K562 (cell line): ENCODE measurements around the gene PRPH2. TPM values are rescaled to one million over a fixed set of nuclear protein-coding genes. Genes with fewer than 3 reads are reported as not detected.
A peak's percentile ranks its signal among the peaks of the same experiment; 100 is the strongest.

ENCODE experiments used
- ARHGAP35 ChIP-seq: fragments of 450-650 bp; IDR thresholded peaks from 2 replicates; pipeline ENCODE4 v1.6.1; 2018; ENCODE audit not compliant: partially characterized antibody
- BACH1 ChIP-seq: fragments of 200-800 bp; sonication (Bioruptor generic); IDR thresholded peaks from 2 replicates; pipeline ENCODE4 v1.6.1; 2016; ENCODE audit warnings: missing genetic modification characterization, missing compliant biosample characterization
- DIDO1 ChIP-seq: fragments of 450-650 bp; IDR thresholded peaks from 2 replicates; pipeline ENCODE4 v1.6.1; 2016; ENCODE audit warnings: low read depth, missing biosample characterization, missing genetic modification characterization
- GABPB1 ChIP-seq: sonication (generic); formaldehyde crosslinking; IDR thresholded peaks from 2 replicates; pipeline ENCODE4 v1.8.0; 2022; ENCODE audit warnings: mild to moderate bottlenecking, missing genetic modification reagents
- HDAC8 ChIP-seq: fragments of 450-650 bp; IDR thresholded peaks from 2 replicates; pipeline ENCODE4 v1.6.1; 2016; ENCODE audit warnings: mild to moderate bottlenecking, missing genetic modification characterization, moderate library complexity, missing compliant biosample characterization
- HMG20A ChIP-seq: fragments of 450-650 bp; formaldehyde crosslinking; conservative IDR thresholded peaks from 2 replicates; pipeline ENCODE4 v1.4.0; 2020; ENCODE audit warnings: mild to moderate bottlenecking, mixed read lengths
- MLX ChIP-seq, 2 experiments: fragments of 450-650 bp in 1 of 2; sonication (generic) in 1 of 2; formaldehyde crosslinking; conservative IDR thresholded peaks; 2 replicates each; pipeline versions ENCODE4 v1.4.0 to v1.8.1; 2020 to 2022; ENCODE audit warnings: mild to moderate bottlenecking in 1 of 2, missing genetic modification reagents in 1 of 2
- MTA1 ChIP-seq: fragments of 450-650 bp; IDR thresholded peaks from 2 replicates; pipeline ENCODE4 v1.6.1; 2017; ENCODE audit warnings: borderline replicate concordance
- NFIC ChIP-seq: fragments of 450-650 bp; IDR thresholded peaks from 2 replicates; pipeline ENCODE4 v1.6.1; 2017; ENCODE audit warnings: mild to moderate bottlenecking, inconsistent platforms
- RBBP5 ChIP-seq: fragments of 200-600 bp; sonication (generic); IDR thresholded peaks from 2 replicates; pipeline ENCODE4 v1.6.1; 2012; ENCODE audit warnings: borderline replicate concordance, mild to moderate bottlenecking, low read length, control low read depth, inconsistent platforms; ENCODE audit not compliant: insufficient read depth, poor library complexity, severe bottlenecking
- RBFOX2 ChIP-seq: fragments of 200-400 bp; formaldehyde crosslinking; IDR thresholded peaks from 2 replicates; pipeline ENCODE4 v1.6.1; 2017; ENCODE audit warnings: low read depth, mild to moderate bottlenecking, low read length, moderate library complexity
- RBM39 ChIP-seq: fragments of 200-400 bp; formaldehyde crosslinking; optimal IDR thresholded peaks from 2 replicates; pipeline ENCODE3; 2018; ENCODE audit warnings: low read depth, low read length
- TFE3 ChIP-seq: fragments of 450-650 bp; formaldehyde crosslinking; IDR thresholded peaks from 2 replicates; pipeline ENCODE4 v1.4.0; 2020; ENCODE audit warnings: mild to moderate bottlenecking, mixed read lengths
- ZBTB17 ChIP-seq: fragments of 450-650 bp; formaldehyde crosslinking; IDR thresholded peaks from 2 replicates; pipeline ENCODE4 v1.4.0; 2020; ENCODE audit warnings: mild to moderate bottlenecking
- ZNF134 ChIP-seq: fragments of 250-450 bp; sonication (Bioruptor Pico); conservative IDR thresholded peaks from 2 replicates; pipeline ENCODE4 v1.4.0; 2020
- ZNF143 ChIP-seq: sonication (generic); formaldehyde crosslinking; IDR thresholded peaks from 2 replicates; pipeline ENCODE4 v1.9.0; 2022; ENCODE audit warnings: mild to moderate bottlenecking, missing genetic modification reagents
- ZNF431 ChIP-seq: sonication (generic); formaldehyde crosslinking; IDR thresholded peaks from 2 replicates; pipeline ENCODE4 v1.8.0; 2022; ENCODE audit warnings: mild to moderate bottlenecking, missing genetic modification reagents
- ZNF436 ChIP-seq: fragments of 250-450, 450-650 bp; sonication (Bioruptor Pico); formaldehyde crosslinking; IDR thresholded peaks from 2 replicates; pipeline ENCODE4 v1.7.0; 2020; ENCODE audit warnings: mild to moderate bottlenecking
- ZNF76 ChIP-seq: fragments of 250-450 bp; sonication (Bioruptor Pico); IDR thresholded peaks from 2 replicates; pipeline ENCODE4 v1.4.0; 2020; ENCODE audit warnings: mild to moderate bottlenecking, moderate library complexity, borderline replicate concordance
- polyA plus RNA-seq, 8 experiments: library from polyadenylated mRNA; depleted of rRNA in 4 of 8; stranded (reverse) in 5 of 8; unstranded in 3 of 8; fragments of >200 nt; fragmentation: Nextera tagmentation in 2 of 8; fragmentation: Illumina TruSeq in 1 of 8; extraction: Ambion mirVana in 2 of 8; extraction: Trizol in 1 of 8; gene quantifications; 2 replicates each; pipeline versions ENCODE4 v1.2.1 to v1.2.3, GENCODE V29; 2011 to 2014; ENCODE audit warnings: inconsistent platforms in 1 of 8, missing spikeins in 1 of 8
- total RNA-seq, 7 experiments: library from RNA; depleted of rRNA in 6 of 7; stranded (reverse); fragments of >200 nt in 6 of 7; fragmentation: Illumina TruSeq in 2 of 7; extraction: Trizol in 2 of 7; gene quantifications; 2 replicates each; pipeline versions ENCODE4 v1.2.1 to v1.2.3, GENCODE V29; 2011 to 2021; ENCODE audit warnings: low replicate concordance in 1 of 7

PRPH2 gene
- total and polyA plus RNA-seq, 9 of the 15 experiments (the other 6 are each of a cell fraction or from before 2014, with no cell fraction given) = 0.03 to 0.11 (median 0.03) TPM; not detected in 5

GRCh38 chr6:42748203-42748898 is 26.0 kb upstream of the PRPH2 start (continued):
- no peak for TF ChIP-seq HDAC8 (tag)
- TF ChIP-seq RBBP5 = peak; percentile 30
- TF ChIP-seq HMG20A (CRISPR knock-in tag) = no peak
- no peak for TF ChIP-seq ZNF431 (CRISPR knock-in tag)
- no peak for TF ChIP-seq GABPB1
- no peak for TF ChIP-seq TFE3
- no peak for TF ChIP-seq MTA1
- TF ChIP-seq BACH1 (tag) = no peak
- no peak for TF ChIP-seq ZNF134 (CRISPR knock-in tag)
- no peak for TF ChIP-seq RBM39
- TF ChIP-seq RBFOX2 = no peak
- peak; percentile 65 for TF ChIP-seq NFIC
- TF ChIP-seq MLX (CRISPR knock-in tag; conservative IDR thresholded peaks at IDR 0.05) = no peak
- no peak for TF ChIP-seq ZBTB17 (CRISPR knock-in tag)
- TF ChIP-seq DIDO1 (tag) = no peak
- no peak for TF ChIP-seq ZNF436
- no peak for TF ChIP-seq ZNF143 (CRISPR knock-in tag)
- no peak for TF ChIP-seq ZNF76 (CRISPR knock-in tag)
- no peak for TF ChIP-seq ARHGAP35
